K562 (cell line): ENCODE results near the gene FOSL1. TPM values are rescaled to one million over a fixed set of nuclear protein-coding genes. Genes with fewer than 3 reads are reported as not detected.
A peak's percentile ranks its signal among the peaks of the same experiment; 100 is the strongest.

Source experiments
- ARNT ChIP-seq, 2 experiments: fragments of 450-650 bp; IDR thresholded peaks; 2 replicates each; pipeline ENCODE4 v1.6.1; 2016; ENCODE audit warnings: mild to moderate bottlenecking in 1 of 2
- ATF7 ChIP-seq: fragments of 450-650 bp; IDR thresholded peaks from 2 replicates; pipeline ENCODE4 v1.7.1; 2014; ENCODE audit warnings: mild to moderate bottlenecking, moderate library complexity
- BMI1 ChIP-seq: fragments of 150-350 bp; IDR thresholded peaks from 2 replicates; pipeline ENCODE4 v1.6.1; 2014; ENCODE audit warnings: low read length
- CBX1 ChIP-seq: sonication (generic); IDR thresholded peaks from 2 replicates; pipeline ENCODE4 v1.6.1; 2016; ENCODE audit warnings: antibody characterized with exemption, low read depth, mild to moderate bottlenecking
- CCAR2 ChIP-seq: fragments of 200-400 bp; formaldehyde crosslinking; IDR thresholded peaks from 2 replicates; pipeline ENCODE4 v1.6.1; 2017; ENCODE audit warnings: mild to moderate bottlenecking, low read depth, low read length
- GATAD2A ChIP-seq: fragments of 450-650 bp; IDR thresholded peaks from 2 replicates; pipeline ENCODE4 v1.6.1; 2017
- HDAC8 ChIP-seq: fragments of 450-650 bp; IDR thresholded peaks from 2 replicates; pipeline ENCODE4 v1.6.1; 2016; ENCODE audit warnings: mild to moderate bottlenecking, missing genetic modification characterization, moderate library complexity, missing compliant biosample characterization
- KAT2B ChIP-seq: IDR thresholded peaks from one replicate; pipeline ENCODE4 v1.6.1; 2012; ENCODE audit warnings: low read depth, mild to moderate bottlenecking, control low read depth, inconsistent platforms, low read length, moderate library complexity
- KLF10 ChIP-seq: fragments of 250-450 bp; sonication (Bioruptor Pico); IDR thresholded peaks from 2 replicates; pipeline ENCODE4 v1.6.1; 2021; ENCODE audit warnings: matching md5 sums
- MAFG ChIP-seq: fragments of 450-650 bp; conservative IDR thresholded peaks from 2 replicates; pipeline ENCODE4 v1.6.1; 2016; ENCODE audit warnings: missing genetic modification characterization, missing compliant biosample characterization
- MYC ChIP-seq, 2 experiments: fragments of 250-450 bp in 1 of 2; sonication (Bioruptor Pico) in 1 of 2; IDR thresholded peaks; 2 replicates each; pipeline versions ENCODE4 v1.5.1 to v1.6.1; 2012 to 2021; ENCODE audit warnings: low read depth in 2 of 2, borderline replicate concordance in 1 of 2, improper control_type of control experiment in 1 of 2, low read length in 1 of 2, mild to moderate bottlenecking in 1 of 2, moderate library complexity in 1 of 2
- NFIC ChIP-seq: fragments of 450-650 bp; IDR thresholded peaks from 2 replicates; pipeline ENCODE4 v1.6.1; 2017; ENCODE audit warnings: mild to moderate bottlenecking, inconsistent platforms
- PCBP1 ChIP-seq: fragments of 200-400 bp; formaldehyde crosslinking; IDR thresholded peaks from 2 replicates; pipeline ENCODE4 v1.6.1; 2018; ENCODE audit warnings: mild to moderate bottlenecking, low read depth, low read length; ENCODE audit not compliant: poor library complexity, severe bottlenecking
- PHF20 ChIP-seq: fragments of 450-650 bp; IDR thresholded peaks from 2 replicates; pipeline ENCODE4 v1.6.1; 2018; ENCODE audit not compliant: partially characterized antibody
- RCOR1 ChIP-seq, 2 experiments: IDR thresholded peaks; 2 replicates each; pipeline ENCODE4 v1.6.1; 2012; ENCODE audit warnings: low read depth in 2 of 2, low read length in 2 of 2, borderline replicate concordance in 1 of 2, improper control_type of control experiment in 1 of 2
- SLC30A9 ChIP-seq: fragments of 250-450 bp; sonication (Bioruptor Pico); IDR thresholded peaks from 2 replicates; pipeline ENCODE4 v1.8.0; 2022; ENCODE audit warnings: mild to moderate bottlenecking, moderate library complexity
- TAF9B ChIP-seq: fragments of 450-650 bp; IDR thresholded peaks from 2 replicates; pipeline ENCODE4 v1.6.1; 2018; ENCODE audit warnings: mild to moderate bottlenecking; ENCODE audit not compliant: partially characterized antibody
- TARDBP ChIP-seq: fragments of 450-650 bp; IDR thresholded peaks from 2 replicates; pipeline ENCODE4 v1.6.1; 2016
- ZNF274 ChIP-seq: IDR thresholded peaks from 2 replicates; pipeline ENCODE4 v1.6.1; 2011; ENCODE audit warnings: low read depth, mild to moderate bottlenecking, low read length, moderate library complexity, borderline replicate concordance
- ZNF311 ChIP-seq: fragments of 250-450 bp; sonication (Bioruptor Pico); IDR thresholded peaks from 2 replicates; pipeline ENCODE4 v1.4.0; 2020; ENCODE audit warnings: mild to moderate bottlenecking, moderate library complexity
- ZNF436 ChIP-seq: fragments of 250-450, 450-650 bp; sonication (Bioruptor Pico); formaldehyde crosslinking; IDR thresholded peaks from 2 replicates; pipeline ENCODE4 v1.7.0; 2020; ENCODE audit warnings: mild to moderate bottlenecking
- polyA plus RNA-seq, 8 experiments: library from polyadenylated mRNA; depleted of rRNA in 4 of 8; stranded (reverse) in 5 of 8; unstranded in 3 of 8; fragments of >200 nt; fragmentation: Nextera tagmentation in 2 of 8; fragmentation: Illumina TruSeq in 1 of 8; extraction: Ambion mirVana in 2 of 8; extraction: Trizol in 1 of 8; gene quantifications; 2 replicates each; pipeline versions ENCODE4 v1.2.1 to v1.2.3, GENCODE V29; 2011 to 2014; ENCODE audit warnings: inconsistent platforms in 1 of 8, missing spikeins in 1 of 8
- total RNA-seq, 7 experiments: library from RNA; depleted of rRNA in 6 of 7; stranded (reverse); fragments of >200 nt in 6 of 7; fragmentation: Illumina TruSeq in 2 of 7; extraction: Trizol in 2 of 7; gene quantifications; 2 replicates each; pipeline versions ENCODE4 v1.2.1 to v1.2.3, GENCODE V29; 2011 to 2021; ENCODE audit warnings: low replicate concordance in 1 of 7
- TF ChIP-seq, protein P1 (sequence below): fragments of 450-650 bp; IDR thresholded peaks from 2 replicates; pipeline ENCODE4 v1.6.1; 2018; ENCODE audit warnings: mild to moderate bottlenecking, low read depth; ENCODE audit not compliant: partially characterized antibody
- TF ChIP-seq, protein P2 (sequence below), 2 experiments: fragments of 150-350 bp in 1 of 2; IDR thresholded peaks; 2 replicates each; pipeline ENCODE4 v1.6.1; 2012 to 2016; ENCODE audit warnings: low read depth in 2 of 2, low read length in 2 of 2, mild to moderate bottlenecking in 1 of 2, moderate library complexity in 1 of 2
- TF ChIP-seq, protein P3 (sequence below): sonication (generic); formaldehyde crosslinking; IDR thresholded peaks from 2 replicates; pipeline ENCODE4 v1.8.0; 2022; ENCODE audit warnings: missing genetic modification reagents, mild to moderate bottlenecking, borderline replicate concordance

The FOSL1 gene
- total and polyA plus RNA-seq, 9 of the 15 experiments (the other 6 are each of a cell fraction or from before 2014, with no cell fraction given), result 3.5 to 39.6 (median 10.0) TPM

GRCh38 chr11:65890324-65891218, 9.6 kb downstream of the FOSL1 start, which contains the start of gene CCDC85B (continued):
- TF ChIP-seq, protein P1, sequence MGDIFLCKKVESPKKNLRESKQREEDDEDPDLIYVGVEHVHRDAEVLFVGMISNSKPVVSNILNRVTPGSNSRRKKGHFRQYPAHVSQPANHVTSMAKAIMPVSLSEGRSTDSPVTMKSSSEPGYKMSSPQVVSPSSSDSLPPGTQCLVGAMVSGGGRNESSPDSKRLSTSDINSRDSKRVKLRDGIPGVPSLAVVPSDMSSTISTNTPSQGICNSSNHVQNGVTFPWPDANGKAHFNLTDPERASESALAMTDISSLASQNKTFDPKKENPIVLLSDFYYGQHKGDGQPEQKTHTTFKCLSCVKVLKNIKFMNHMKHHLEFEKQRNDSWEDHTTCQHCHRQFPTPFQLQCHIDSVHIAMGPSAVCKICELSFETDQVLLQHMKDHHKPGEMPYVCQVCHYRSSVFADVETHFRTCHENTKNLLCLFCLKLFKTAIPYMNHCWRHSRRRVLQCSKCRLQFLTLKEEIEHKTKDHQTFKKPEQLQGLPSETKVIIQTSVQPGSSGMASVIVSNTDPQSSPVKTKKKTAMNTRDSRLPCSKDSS, result no peak
- TF ChIP-seq ZNF436 (CRISPR knock-in tag) (no peak), KLF10 (no peak), CBX1 (peak; percentile 77), NFIC (peak; percentile 22; the same call in 1 of the 2 replicates), SLC30A9 (CRISPR knock-in tag) (no peak), ZNF274 (no peak), TARDBP (no peak), BMI1 (no peak), ARNT (IDR thresholded peaks at IDR 0.05) (no peak), CCAR2 (no peak), PHF20 (no peak), TAF9B (no peak), GATAD2A (no peak), ATF7 (peak; percentile 76), MYC (IDR thresholded peaks at IDR 0.05; ENCODE audit: low read depth, low read length) (peak; percentile 97), MYC (CRISPR knock-in tag; IDR thresholded peaks at IDR 0.05; ENCODE audit: borderline replicate concordance, low read depth) (no peak), HDAC8 (tag) (0 out of 2 replicates have a peak, but pooled peaks have one; percentile 43), MAFG (tag) (no peak), RCOR1 (IDR thresholded peaks at IDR 0.05; ENCODE audit: borderline replicate concordance in 1 of 2, low read depth in 2 of 2, low read length in 2 of 2) (no peak), PCBP1 (no peak), KAT2B (no peak), ZNF311 (CRISPR knock-in tag) (no peak)
- TF ChIP-seq, protein P2, sequence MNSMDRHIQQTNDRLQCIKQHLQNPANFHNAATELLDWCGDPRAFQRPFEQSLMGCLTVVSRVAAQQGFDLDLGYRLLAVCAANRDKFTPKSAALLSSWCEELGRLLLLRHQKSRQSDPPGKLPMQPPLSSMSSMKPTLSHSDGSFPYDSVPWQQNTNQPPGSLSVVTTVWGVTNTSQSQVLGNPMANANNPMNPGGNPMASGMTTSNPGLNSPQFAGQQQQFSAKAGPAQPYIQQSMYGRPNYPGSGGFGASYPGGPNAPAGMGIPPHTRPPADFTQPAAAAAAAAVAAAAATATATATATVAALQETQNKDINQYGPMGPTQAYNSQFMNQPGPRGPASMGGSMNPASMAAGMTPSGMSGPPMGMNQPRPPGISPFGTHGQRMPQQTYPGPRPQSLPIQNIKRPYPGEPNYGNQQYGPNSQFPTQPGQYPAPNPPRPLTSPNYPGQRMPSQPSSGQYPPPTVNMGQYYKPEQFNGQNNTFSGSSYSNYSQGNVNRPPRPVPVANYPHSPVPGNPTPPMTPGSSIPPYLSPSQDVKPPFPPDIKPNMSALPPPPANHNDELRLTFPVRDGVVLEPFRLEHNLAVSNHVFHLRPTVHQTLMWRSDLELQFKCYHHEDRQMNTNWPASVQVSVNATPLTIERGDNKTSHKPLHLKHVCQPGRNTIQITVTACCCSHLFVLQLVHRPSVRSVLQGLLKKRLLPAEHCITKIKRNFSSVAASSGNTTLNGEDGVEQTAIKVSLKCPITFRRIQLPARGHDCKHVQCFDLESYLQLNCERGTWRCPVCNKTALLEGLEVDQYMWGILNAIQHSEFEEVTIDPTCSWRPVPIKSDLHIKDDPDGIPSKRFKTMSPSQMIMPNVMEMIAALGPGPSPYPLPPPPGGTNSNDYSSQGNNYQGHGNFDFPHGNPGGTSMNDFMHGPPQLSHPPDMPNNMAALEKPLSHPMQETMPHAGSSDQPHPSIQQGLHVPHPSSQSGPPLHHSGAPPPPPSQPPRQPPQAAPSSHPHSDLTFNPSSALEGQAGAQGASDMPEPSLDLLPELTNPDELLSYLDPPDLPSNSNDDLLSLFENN (IDR thresholded peaks at IDR 0.05; ENCODE audit: low read depth in 2 of 2, low read length in 2 of 2), result no peak
- TF ChIP-seq, protein P3, sequence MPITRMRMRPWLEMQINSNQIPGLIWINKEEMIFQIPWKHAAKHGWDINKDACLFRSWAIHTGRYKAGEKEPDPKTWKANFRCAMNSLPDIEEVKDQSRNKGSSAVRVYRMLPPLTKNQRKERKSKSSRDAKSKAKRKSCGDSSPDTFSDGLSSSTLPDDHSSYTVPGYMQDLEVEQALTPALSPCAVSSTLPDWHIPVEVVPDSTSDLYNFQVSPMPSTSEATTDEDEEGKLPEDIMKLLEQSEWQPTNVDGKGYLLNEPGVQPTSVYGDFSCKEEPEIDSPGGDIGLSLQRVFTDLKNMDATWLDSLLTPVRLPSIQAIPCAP (CRISPR knock-in tag), result no peak
